Measurements from ENCODE around the gene METTL22. TPM values are rescaled to one million over a fixed set of nuclear protein-coding genes. Genes with fewer than 3 reads are reported as not detected.

Gene METTL22
- polyA plus RNA-seq, 1 donor from 2014 or later, result 51.3 TPM

- H2AFZ ChIP-seq (ENCODE audit: low read depth, low read length), result no peak overlapping the region
- no peak overlapping the region for H3K4me3 ChIP-seq (ENCODE audit: low read length)
- TF ChIP-seq SMC3 (conservative IDR thresholded peaks at IDR 0.05; ENCODE audit: poor library complexity) (no peak), POLR2AphosphoS5 (IDR thresholded peaks at IDR 0.05) (no peak)
- H3K9me2 ChIP-seq (ENCODE audit: insufficient read depth, low read length), result no peaks in the 10 kb centered on the region
- no peak overlapping the region for H3K4me2 ChIP-seq (ENCODE audit: low read length)
- no peaks in the 10 kb centered on the region for H3K27me3 ChIP-seq (ENCODE audit: insufficient read depth, low read depth, low read length)
- H3K36me3 ChIP-seq (ENCODE audit: insufficient read depth, low read length), result peaks cover 10% of the 10 kb centered on the region
- no peak overlapping the region for H3K27ac ChIP-seq (ENCODE audit: low read length)
- H3K9me3 ChIP-seq (ENCODE audit: low read length), result no peaks in the 10 kb centered on the region
- H3K9ac ChIP-seq (ENCODE audit: low read length), result no peak overlapping the region
- H3K79me2 ChIP-seq (replicated peaks; ENCODE audit: insufficient read depth, low read length), result no peaks in the 10 kb centered on the region
- H4K20me1 ChIP-seq (ENCODE audit: insufficient read depth), result no peaks in the 10 kb centered on the region
- no peaks in the 10 kb centered on the region for H3F3A ChIP-seq (ENCODE audit: insufficient read depth, low read length, poor library complexity, severe bottlenecking)
Measured at GRCh38 chr16:8641671-8642070, 20.2 kb downstream of the METTL22 start.

GRCh38 chr16:8642146-8642545, 20.6 kb downstream of the METTL22 start:
- Histone ChIP-seq H2AFZ (ENCODE audit: low read depth, low read length) (no peak overlapping the region), H3K27me3 (ENCODE audit: insufficient read depth, low read depth, low read length) (no peaks in the 10 kb centered on the region), H3K4me3 (ENCODE audit: low read length) (no peak overlapping the region), H3F3A (ENCODE audit: insufficient read depth, low read length, poor library complexity, severe bottlenecking) (no peaks in the 10 kb centered on the region), H3K9ac (ENCODE audit: low read length) (no peak overlapping the region), H3K79me2 (replicated peaks; ENCODE audit: insufficient read depth, low read length) (no peaks in the 10 kb centered on the region), H3K27ac (ENCODE audit: low read length) (no peak overlapping the region), H3K36me3 (ENCODE audit: insufficient read depth, low read length) (peaks cover 13% of the 10 kb centered on the region), H3K4me2 (ENCODE audit: low read length) (no peak overlapping the region), H3K9me2 (ENCODE audit: insufficient read depth, low read length) (no peaks in the 10 kb centered on the region), H3K9me3 (ENCODE audit: low read length) (no peaks in the 10 kb centered on the region), H4K20me1 (ENCODE audit: insufficient read depth) (no peaks in the 10 kb centered on the region)
- TF ChIP-seq EP300 (conservative IDR thresholded peaks at IDR 0.05; ENCODE audit: poor library complexity, severe bottlenecking), result no peak
- TF ChIP-seq MXI1 (conservative IDR thresholded peaks at IDR 0.05; ENCODE audit: poor library complexity, severe bottlenecking), result no peak
- TF ChIP-seq, protein P1, sequence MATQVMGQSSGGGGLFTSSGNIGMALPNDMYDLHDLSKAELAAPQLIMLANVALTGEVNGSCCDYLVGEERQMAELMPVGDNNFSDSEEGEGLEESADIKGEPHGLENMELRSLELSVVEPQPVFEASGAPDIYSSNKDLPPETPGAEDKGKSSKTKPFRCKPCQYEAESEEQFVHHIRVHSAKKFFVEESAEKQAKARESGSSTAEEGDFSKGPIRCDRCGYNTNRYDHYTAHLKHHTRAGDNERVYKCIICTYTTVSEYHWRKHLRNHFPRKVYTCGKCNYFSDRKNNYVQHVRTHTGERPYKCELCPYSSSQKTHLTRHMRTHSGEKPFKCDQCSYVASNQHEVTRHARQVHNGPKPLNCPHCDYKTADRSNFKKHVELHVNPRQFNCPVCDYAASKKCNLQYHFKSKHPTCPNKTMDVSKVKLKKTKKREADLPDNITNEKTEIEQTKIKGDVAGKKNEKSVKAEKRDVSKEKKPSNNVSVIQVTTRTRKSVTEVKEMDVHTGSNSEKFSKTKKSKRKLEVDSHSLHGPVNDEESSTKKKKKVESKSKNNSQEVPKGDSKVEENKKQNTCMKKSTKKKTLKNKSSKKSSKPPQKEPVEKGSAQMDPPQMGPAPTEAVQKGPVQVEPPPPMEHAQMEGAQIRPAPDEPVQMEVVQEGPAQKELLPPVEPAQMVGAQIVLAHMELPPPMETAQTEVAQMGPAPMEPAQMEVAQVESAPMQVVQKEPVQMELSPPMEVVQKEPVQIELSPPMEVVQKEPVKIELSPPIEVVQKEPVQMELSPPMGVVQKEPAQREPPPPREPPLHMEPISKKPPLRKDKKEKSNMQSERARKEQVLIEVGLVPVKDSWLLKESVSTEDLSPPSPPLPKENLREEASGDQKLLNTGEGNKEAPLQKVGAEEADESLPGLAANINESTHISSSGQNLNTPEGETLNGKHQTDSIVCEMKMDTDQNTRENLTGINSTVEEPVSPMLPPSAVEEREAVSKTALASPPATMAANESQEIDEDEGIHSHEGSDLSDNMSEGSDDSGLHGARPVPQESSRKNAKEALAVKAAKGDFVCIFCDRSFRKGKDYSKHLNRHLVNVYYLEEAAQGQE (IDR thresholded peaks at IDR 0.05; ENCODE audit: borderline replicate concordance), result no peak
- no peak for TF ChIP-seq SMC3 (conservative IDR thresholded peaks at IDR 0.05; ENCODE audit: poor library complexity)
- no peak for TF ChIP-seq EZH2 (IDR thresholded peaks at IDR 0.05; ENCODE audit: borderline replicate concordance, insufficient read depth, low read length, poor library complexity, severe bottlenecking)
- no peak for TF ChIP-seq POLR2AphosphoS5 (IDR thresholded peaks at IDR 0.05)
- no peak for TF ChIP-seq RAD21 (conservative IDR thresholded peaks at IDR 0.05)
- TF ChIP-seq, protein P2, sequence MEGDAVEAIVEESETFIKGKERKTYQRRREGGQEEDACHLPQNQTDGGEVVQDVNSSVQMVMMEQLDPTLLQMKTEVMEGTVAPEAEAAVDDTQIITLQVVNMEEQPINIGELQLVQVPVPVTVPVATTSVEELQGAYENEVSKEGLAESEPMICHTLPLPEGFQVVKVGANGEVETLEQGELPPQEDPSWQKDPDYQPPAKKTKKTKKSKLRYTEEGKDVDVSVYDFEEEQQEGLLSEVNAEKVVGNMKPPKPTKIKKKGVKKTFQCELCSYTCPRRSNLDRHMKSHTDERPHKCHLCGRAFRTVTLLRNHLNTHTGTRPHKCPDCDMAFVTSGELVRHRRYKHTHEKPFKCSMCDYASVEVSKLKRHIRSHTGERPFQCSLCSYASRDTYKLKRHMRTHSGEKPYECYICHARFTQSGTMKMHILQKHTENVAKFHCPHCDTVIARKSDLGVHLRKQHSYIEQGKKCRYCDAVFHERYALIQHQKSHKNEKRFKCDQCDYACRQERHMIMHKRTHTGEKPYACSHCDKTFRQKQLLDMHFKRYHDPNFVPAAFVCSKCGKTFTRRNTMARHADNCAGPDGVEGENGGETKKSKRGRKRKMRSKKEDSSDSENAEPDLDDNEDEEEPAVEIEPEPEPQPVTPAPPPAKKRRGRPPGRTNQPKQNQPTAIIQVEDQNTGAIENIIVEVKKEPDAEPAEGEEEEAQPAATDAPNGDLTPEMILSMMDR (IDR thresholded peaks at IDR 0.05; ENCODE audit: poor library complexity, severe bottlenecking), result no peak
- no peak for TF ChIP-seq TAF1 (IDR thresholded peaks at IDR 0.05; ENCODE audit: low read depth)
